Superior temporal gyrus (tissue), 1 donor: ENCODE data around the gene INS.
"Not testable (repeated sequence)": the region's sequence is repeated elsewhere in the genome, so short reads cannot be mapped to it uniquely, and the experiment has no call there.

Experiments
- DNase-seq: peaks from one replicate; pipeline ENCODE4 v3.0.0-alpha.2; 2016; ENCODE audit errors: extremely low spot score

The INS gene

DNA sequence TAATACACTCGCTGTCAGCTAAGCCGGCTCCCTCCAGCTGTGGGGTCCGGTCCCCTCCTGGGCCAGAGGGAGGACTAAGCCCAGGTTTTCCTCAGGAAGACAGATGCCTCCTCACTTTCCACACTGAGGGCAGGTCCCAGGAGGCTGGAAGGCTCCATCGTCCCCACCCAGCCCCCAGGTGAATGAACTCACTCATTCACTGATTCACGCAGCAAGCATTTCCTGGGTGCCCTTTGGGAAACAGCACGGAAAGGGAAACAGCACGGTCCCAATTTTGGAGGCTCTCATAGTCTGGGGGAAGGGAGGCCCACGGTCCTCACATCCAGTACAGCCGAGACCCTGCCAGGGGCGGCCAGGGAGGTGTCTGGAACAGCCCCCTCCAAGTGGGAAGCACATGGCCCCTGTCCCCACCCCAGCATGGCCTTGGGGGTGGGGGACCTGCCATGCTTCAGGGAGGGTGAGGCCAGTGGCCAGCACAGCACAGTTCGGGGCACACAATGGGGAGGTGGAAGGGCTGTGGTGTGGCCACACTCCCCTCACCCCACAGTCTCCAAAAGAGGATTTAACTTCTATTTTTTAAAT lies 19.9 kb upstream of the INS start:
- DNase-seq = no peak

DNA sequence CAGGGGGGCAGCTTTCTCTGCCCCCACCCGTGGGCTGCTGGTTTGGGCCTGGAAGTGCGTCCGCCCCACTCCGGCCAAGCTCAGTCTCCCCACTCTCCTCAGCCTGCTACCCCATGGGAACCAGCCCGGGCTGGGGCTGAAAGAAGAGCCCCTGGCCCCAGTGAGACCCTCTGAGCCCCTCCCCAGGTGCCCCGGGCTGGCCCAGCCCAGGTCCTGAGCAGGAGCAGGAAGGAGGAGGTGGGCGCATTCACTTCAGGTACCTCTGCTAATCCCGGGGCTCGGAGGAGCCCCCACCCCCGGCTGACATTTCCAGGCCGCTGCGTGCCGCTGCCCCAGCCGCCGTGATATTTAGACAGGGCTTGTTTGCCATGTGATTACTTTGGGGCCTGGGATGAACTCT lies 19.3 kb upstream of the INS start:
- DNase-seq = no peak

DNA sequence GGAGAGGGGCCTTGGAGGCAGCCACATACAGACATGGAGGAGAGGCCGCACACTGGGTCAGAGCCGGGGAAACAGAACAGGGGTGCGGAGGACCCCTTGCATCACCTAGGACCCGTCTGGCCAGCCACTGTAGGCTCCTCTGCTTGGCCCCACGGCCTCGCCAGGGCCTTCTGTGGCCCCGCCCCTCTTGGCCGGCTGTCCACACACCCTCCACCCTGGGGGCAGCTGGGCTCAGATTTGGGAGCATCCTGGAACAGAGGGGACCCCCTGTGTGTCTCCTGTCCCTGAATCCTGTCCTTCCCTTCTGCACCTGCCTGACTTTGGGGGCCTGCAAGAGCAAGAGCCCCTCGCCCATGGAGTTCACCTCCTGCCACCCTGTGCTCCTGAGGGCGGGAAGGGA lies 18.5 kb upstream of the INS start:
- no peak for DNase-seq

DNA sequence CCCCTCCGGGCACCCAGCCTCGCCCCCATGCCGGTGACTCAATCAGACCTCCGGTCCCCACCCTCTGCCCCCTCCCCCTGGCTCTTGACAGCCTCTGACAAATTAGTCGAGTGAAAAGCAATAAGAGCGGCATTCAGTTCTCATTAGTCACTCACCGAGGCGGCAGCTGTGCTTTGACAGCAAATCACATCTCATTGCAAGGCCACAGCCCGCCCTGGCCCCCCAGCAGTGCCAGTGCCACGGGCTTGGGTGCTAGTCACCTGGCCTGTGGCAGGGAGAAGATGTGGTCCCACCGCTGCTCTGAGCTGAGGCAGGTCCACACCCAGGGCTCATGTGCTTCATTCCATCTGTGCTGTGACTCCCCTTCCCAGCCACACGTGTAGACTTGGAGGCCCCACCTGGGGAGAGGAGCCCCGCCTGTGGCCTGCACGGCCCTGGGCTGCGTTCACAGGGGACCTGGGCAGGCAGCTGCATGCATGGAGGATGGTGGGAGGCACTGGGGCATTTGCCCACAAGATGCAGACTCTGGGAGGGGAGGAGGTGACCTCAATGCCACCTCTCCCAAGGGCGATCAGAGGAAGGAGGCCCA lies 18.0 kb upstream of the INS start:
- DNase-seq = no peak

DNA sequence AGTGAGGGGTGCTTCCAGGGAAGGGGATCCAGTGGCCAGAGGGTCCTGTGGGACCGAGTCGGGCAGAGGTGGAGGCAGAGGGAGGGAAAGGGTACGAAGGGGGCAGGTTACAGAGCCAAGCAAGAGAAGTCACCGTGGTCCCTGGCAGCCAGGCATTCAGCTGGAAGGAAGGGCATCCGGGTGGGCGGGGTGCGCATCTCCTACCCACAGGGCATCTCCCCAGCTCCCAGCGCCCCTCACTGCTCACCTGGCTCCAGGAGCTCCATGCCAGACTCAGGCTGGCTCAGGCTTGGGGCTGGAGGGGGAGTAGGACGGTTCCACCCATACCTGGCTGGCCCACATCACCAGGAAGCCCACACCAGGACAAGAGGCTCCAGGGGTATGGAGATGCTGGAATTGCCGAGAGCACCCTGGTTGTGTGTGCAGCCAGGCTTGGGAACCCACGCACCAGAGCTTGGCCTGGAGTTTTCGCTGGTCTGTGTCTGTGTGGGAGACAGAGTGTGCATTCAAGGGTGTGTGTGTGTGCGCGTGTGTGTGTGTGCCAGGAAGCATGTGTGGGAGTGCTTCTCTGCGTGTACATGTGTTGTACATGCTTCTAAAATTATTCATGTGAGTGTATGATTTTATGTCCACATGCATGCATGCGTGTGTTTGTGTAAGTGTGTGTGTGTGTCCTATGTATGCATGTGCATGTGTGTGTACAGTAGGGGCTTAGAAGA lies 17.2 kb upstream of the INS start:
- DNase-seq = not testable (repeated sequence)

DNA sequence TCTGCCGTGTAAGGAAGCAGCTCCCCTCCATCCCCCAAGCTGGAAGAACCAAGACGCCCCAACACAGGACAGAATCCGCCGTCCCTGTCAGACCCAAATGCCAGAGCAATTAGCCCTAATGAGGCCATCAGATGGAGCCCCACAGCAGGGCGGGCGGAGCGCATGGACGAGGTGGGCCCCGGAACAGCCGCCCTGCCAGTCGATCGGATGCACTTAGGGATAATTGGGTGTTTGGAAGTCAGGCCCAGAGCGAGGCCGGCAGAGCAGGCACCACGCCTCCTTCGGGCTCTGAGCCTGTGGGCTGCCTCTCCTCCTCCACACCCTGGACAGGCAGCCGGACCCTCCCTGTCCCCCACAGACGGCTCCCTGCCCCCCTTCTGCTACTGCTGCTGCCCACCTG lies 16.1 kb upstream of the INS start:
- no peak for DNase-seq

DNA sequence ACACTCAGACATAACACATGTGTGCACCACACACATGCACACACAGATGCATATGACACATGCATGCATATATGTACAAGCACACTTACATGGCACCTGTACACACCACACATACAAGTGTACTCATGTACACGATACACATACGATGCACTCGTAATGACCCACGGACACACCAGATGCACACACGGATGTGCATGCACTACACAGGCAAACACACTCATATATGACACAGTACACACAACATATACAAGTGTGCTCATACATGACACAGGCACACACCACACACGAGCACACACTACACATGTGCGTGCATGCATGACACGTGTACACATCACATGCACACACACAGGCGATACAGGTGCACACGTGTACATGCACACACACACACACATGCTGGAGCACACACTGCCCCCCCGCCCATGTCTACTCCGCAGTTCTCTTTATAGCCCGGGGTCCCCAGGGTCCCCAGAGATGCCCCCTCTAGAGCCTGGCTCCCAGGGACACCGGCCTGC lies 15.4 kb upstream of the INS start:
- DNase-seq = no peak

DNA sequence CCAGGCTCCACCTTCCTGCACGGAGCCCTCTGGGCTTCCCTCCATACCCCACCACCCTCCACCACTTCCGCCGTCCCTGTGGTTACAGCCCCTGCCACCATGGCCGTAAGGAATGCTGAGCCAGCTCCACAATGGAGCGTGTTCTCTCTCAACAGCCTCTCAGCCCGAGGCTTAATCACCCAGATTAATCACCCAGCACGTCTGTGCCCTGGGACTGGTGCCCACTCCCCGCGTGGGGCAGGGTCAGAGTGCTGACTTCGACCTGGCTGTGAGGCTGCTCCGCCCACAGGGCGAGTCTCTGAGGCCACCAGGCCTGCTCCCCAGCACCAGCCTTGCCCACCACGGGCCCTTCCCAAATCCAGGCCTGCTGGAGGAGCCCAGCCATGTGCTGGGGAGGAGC lies 14.7 kb upstream of the INS start:
- no peak for DNase-seq

DNA sequence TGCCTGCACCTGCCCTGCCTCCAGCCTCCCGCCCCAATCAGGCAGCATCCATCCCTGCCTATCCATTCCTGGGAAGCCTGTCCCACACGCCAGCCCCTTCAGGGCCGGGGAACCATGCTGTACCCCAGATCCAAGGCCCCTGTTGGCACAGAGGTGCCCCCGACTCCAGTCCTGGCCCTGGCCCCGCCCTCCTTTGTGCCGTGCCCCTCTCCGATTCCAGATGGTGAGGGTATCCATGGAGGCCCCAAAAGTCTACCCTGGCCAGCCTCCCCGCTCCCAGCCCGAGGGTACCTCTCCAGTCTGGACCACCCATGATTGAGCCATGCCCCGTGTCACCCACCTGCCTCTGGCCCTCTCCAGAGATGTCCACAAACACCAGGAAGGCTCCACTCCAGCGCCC lies 13.4 kb upstream of the INS start:
- DNase-seq = no peak

DNA sequence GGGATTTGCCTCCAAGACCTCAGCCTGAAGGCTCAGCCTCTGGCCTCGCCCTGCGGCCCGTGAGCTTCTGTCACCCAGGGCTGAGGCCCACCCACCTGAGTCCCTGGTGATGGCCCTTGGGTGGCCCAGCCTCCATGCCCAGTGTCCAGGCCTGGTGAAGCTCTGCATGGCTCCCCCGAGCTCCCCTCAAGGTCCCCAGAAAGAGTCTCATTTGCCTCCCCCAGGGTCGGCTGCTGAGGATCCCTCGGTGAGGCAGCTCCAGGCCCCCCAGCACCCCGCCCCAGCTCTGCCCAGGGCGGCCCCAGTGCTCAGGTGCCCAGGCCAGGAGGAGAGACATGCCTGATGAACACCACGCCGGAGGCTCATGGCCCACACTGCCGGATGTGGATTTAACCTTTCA lies 12.8 kb upstream of the INS start:
- DNase-seq = no peak

DNA sequence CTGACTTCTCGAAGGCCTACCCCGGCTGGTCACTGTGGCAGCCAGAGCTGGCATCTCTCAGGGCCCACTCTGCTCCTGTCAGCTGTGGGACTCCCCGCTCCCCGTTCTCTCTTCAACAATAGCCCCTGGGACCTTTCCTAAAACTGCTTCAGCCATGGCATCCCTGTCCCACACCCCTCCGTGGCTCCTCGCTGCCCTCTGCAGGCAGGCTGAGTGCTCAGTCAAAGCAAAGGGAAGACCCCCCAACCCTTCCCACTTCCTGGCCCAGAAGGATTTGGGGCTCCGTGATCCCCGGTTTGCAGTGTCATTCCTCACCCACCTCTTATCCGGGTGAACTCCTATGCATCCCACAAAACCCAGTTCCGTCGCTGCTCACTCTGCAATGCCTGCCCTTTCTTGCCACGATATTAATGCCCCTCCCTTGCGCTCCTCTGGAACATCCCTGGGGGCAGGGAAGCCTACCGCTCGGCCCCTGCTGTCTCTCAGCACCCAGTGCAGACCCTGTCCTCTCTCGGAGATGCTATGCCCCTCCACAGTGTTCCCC lies 12.2 kb upstream of the INS start:
- no peak for DNase-seq

DNA sequence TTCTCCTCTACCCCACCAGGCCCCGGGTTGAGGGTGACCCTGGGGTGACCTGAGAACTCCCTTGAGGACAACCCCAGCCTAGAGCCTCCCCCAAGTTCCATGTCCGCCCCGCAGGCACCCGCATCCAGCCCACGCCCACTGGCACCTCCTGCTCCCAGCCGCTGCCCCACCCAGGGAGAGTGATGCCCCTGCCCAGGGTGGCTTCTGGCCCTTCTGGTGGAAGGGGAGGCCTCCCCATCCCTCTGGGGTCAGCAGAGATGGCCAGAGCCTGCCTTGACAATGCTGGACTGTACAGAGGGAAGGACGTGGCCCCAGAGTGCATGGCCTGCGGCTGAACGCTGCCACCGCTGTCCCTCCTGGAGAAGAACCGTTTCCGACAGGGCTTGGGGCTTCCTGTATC lies 11.7 kb upstream of the INS start:
- no peak for DNase-seq

DNA sequence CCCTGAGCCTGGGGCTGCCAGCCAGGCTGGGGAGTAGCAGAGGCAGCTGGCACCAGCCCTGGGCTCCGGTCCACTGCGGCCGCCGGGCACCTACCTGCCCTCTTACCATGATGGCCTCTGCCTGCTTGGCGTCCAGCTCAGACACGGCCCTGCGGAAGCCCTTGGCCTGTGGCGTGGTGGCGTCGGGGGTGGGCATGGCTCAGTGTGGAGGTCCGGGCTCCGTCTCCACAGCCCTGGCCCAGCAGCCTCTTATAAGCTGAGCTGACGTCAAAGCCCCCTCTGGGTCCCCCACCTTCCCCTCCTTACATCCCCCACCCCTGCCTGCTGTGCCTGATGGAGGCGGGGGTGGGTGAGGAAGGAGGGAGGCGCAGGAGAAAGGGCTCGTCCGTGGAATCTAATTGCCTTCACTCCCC lies 10.6 kb upstream of the INS start, which contains the start of gene TH:
TSS of gene TH (minus strand) at position 225 of the 413 bp plus-strand sequence. CDS start at position 196, 29 bp downstream.
- no peak for DNase-seq

DNA sequence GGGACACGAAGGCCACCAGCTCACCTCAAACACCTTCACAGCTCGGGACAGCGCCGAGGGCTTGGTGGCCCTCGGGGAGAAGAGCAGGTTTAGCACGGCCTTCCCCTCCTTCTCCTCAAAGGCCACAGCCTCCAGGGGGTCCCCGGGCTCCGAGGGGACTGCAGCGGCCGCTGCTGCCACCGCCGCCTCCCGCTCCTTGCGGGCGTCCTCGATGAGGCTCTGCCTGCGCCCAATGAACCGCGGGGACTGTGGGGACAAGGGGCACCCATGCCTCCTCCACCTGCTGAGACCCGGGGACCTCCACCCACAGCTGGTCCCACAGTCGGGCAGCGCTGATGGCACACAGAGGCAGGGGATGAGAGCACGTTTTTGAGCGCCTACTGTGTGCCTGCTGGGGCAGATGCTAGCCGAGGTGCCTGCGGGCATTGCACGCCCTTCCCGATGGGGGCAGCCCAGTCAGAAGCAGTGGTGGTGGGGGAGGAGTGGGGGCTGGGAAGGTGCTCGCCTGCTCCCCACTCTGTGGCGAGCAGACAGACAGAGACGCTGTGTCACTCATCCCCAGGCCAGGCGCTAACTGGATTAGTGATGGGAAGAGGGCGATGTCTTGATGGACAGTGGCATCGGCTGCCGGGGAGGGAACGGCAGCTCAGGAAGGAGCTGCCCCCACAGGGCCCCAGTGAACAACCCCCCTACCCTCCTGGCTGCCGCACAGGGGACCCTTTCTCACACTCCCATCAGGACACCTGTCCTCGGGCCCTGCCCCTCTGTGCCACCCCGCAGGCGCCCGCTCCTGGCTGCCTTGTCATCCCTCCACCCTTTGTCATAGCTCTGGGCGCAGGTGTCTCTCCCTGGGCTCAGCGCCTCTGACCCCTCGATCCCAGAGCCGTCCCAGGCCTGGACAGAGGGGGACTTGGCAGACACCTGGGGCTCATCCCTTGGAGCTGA lies 8.9 kb upstream of the INS start:
- DNase-seq = no peak

DNA sequence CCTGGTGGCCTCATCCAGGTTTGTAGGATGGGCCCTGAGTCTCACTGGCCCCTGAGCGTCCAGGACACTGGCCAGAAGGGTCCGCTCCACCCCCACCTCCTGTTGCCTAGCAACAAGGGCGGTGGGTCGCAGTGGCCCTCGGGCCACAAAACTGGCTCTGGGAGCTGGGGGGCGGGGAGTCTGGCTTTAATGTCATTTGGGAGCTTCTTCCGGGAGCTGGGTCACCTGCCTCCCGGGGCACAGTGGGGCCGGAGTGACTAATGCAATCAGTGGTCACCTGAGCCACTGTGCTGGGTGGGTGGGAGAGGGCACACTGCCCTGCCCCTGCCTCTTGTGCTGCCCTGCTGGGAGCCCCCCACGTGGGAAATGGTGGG lies 8.0 kb upstream of the INS start:
- no peak for DNase-seq

DNA sequence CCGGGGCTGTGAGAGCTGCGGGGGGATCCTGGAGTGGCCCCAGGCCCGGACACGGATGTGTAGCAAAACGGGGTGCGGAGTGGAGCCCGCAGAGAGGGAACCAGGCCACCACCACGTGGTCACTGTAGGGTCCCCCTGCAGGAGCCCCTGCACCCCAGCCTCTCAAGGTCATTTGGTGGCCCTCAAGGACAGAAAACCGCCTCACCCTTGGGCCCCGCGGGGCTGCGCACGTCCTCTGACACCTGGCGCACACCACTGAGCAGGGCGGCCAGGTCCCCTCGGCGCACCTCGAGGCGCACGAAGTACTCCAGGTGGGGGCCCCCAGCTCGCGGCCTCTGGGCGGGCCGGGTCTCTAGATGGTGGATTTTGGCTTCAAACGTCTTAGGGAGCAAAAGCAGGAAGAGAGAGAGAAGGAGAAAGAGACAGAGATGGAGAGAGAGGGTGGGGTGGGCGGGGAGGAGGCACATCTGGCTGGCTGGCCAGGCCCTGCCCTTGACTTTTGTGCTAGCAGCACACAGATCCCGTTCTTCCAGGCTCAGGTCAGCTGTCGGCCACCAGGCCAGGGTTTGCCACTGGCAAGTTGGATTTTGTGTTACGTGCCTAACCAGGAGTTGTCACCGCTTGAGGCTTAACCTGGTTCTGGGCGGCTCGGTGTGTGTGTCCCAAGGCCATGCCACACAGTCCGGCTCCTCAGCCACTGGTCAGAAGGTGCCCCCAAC lies 7.4 kb upstream of the INS start:
- no peak for DNase-seq

DNA sequence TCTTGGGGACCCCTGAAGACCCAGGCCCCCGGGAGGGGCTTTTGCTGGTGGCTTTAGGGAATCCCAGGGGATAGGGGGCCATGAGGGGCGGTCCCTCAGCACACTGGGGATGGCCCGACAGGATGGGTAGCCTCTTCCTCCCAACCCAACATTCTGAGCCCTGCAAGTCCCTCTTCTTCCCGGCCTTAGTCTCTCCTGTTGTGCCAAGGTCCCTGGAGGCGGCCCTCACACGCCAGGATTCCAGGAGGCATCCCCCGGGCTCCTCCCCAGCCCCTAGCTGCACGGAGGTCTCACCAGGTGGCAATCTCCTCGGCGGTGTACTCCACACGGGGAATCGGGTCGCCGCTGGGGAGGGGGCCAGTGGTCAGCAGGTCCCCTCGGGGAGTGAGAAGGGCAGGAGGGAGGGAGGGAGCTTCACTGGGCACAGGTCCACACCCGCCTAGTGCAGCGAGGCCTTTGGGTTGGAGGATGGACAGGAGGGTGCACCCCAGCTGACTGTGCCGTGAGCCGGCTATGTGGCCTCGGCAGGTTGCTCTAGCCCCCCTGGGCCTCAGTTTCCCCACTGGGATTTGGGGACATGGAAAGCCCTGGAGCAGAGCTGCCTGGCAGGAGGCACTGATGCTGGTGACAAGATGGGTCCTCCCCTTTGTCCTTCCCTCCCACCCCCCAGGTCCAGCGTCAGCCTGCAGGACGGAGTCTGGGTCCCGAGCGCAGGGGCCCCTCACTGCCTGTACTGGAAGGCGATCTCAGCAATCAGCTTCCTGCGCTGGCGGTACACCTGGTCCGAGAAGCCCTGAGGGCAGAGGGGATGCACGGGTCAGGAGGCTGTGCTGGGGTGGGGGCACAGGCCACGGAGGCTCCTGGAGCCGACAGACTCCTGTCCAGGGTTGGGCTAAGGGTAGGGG lies 6.4 kb upstream of the INS start:
- DNase-seq = no peak

DNA sequence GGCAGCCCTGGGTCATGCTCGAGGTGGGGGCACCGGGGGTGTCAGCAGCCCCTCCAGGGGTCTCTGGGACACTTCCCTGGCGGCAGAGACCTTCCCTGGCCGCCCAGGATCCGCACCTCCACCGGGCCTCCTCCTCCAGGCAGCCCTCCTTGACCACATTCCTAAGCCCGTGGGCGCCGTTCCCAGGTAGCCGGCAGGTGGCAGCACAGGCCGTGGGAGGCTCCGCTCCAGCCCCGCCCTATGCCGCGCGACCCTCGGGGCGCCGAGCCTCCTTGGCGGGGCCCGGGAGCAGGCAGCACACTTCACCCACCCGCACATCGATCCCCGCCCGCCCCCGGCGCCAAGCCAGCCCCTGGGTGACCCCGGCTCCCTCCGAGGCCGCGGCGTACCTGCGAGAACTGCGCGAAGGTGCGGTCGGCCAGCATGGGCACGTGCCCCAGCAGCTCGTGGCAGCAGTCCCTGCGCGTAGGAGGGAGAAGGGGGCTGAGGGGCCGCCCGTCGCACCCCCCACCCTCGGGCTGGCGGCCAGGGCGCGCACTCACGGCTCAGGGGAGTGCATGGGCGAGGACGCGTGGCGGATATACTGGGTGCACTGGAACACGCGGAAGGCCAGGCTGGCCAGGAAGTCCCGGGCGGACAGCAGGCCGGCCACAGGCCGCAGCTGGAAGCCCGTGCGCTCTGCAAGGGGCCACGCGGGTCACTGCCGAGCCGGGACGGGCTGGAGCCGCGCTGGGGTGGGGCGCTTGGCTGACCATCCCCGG lies 5.3 kb upstream of the INS start:
- no peak for DNase-seq

DNA sequence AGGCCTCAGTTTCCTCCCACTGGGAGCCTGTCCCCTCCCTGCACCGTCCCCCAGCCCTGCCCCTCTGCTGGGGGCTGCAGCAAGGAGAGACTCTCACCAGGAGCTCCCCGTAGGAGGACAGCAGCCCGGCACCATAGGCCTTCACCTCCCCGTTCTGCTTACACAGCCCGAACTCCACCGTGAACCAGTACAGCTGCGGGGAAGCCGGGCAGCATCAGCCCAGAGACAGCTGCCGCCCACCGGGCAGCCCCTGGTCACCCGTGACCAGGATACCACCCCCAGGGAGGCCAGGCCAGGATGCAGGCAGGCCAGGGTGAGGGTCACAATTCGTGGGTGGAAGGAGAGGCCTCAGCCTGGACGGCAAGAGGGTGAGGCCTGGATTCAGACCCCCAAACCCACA lies 4.6 kb upstream of the INS start:
- DNase-seq = no peak
